ENCODE data around the gene ZNF862. TPM values are rescaled to one million over a fixed set of nuclear protein-coding genes. Genes with fewer than 3 reads are reported as not detected.

The ZNF862 gene
- total RNA-seq, 1 experiment from 2014 or later: 42.4 TPM

DNA sequence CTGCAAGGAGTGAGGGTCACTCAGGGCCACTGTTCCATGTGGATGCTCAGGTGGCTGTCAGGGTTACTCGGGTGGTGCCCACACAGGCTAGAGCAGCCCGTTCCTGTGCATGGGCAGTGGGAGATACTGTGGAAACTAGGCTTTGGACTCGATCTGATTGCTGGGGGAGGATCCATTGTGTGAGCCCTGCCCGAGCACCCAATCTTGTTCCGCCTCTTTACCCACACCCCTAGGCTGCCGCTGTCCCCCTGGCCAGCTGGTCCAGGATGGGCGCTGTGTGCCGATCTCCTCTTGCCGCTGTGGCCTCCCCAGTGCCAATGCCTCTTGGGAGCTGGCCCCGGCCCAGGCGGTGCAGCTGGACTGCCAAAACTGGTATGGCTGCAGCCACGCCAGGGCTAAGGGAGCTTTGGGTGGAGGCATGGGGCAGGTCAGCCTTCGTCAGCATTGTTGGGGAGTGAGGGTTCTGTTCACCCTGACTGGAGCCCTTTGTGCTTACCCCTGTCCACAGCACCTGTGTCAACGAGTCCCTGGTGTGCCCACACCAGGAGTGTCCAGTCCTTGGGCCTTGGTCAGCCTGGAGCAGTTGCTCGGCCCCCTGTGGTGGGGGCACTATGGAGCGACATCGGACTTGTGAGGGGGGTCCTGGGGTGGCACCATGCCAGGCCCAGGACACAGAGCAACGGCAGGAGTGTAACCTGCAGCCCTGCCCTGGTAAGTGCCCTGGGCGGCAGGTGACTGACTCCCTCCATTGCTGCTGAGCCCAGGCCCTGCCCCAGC lies 12.4 kb upstream of the ZNF862 start:
- peak in 1 of 2 experiments; percentile 48 for DNase-seq
- no peaks in the 10 kb centered on the region for H4K20me1 ChIP-seq (ENCODE audit: insufficient read depth)
- no peak overlapping the region for H2AFZ ChIP-seq
- no peaks in the 10 kb centered on the region for H3K9me3 ChIP-seq (ENCODE audit: insufficient read depth, low read depth)
- POLR2A ChIA-PET (ENCODE audit: unreplicated experiment): interaction anchor here (0.6 kb wide), 1 partner anchor 82 kb away, joined by 3 read pairs; no protein-coding TSS in a partner anchor
- no peak overlapping the region for H3K27ac ChIP-seq
- TF ChIP-seq EZH2 (IDR thresholded peaks at IDR 0.05; ENCODE audit: low read depth): no peak
- H3K4me1 ChIP-seq (replicated peaks; ENCODE audit: insufficient read depth): no peaks in the 10 kb centered on the region
- H3F3A ChIP-seq (ENCODE audit: insufficient read depth, low read depth): no peaks in the 10 kb centered on the region
- intact Hi-C loops (cut with micrococcal nuclease; ENCODE audit: unreplicated experiment): no loop called here
- no peak overlapping the region for H3K4me2 ChIP-seq
- no peaks in the 10 kb centered on the region for H3K36me3 ChIP-seq (ENCODE audit: low read depth)
- H3K27me3 ChIP-seq (ENCODE audit: insufficient read depth, low read depth): peaks cover 42% of the 10 kb centered on the region
- BruUV-seq (replicated peaks): no TSS peak
- no peak overlapping the region for H3K4me3 ChIP-seq
- CTCF ChIA-PET: no interaction called here
- H3K79me2 ChIP-seq (ENCODE audit: low read depth): no peaks in the 10 kb centered on the region
- H3K9me2 ChIP-seq (ENCODE audit: insufficient read depth): no peaks in the 10 kb centered on the region

DNA sequence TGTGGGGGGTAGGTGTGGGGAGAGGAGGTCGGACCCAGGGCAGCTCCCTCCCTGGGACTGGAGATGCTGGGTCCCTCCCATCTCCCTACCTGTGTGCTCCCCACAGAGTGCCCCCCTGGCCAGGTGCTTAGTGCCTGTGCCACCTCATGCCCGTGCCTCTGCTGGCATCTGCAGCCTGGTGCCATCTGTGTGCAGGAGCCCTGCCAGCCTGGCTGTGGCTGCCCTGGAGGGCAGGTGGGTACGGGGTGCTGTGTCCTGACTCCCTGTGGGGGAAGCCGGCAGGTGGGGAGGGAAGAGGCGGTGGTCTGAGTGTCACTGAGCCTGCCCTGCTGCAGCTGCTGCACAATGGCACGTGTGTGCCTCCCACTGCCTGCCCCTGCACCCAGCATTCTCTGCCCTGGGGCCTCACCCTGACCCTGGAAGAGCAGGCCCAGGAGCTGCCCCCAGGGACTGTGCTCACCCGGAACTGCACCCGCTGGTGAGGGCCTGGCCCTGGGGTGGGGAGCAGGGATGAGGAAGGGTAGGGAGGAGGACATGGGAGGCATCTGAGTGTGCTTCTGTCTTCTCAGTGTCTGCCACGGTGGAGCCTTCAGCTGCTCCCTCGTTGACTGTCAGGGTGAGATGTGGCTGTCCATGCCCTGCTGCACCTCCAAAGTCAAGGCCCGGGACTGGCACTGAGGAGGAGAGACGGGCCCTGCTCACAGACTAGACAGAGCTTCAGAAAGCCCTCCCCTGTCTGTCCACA lies 11.7 kb upstream of the ZNF862 start:
- BruUV-seq (replicated peaks): no TSS peak
- no peak overlapping the region for H3K4me3 ChIP-seq
- POLR2A ChIA-PET (ENCODE audit: unreplicated experiment): no interaction called here
- H3K27ac ChIP-seq: no peak overlapping the region
- TF ChIP-seq, protein P1, sequence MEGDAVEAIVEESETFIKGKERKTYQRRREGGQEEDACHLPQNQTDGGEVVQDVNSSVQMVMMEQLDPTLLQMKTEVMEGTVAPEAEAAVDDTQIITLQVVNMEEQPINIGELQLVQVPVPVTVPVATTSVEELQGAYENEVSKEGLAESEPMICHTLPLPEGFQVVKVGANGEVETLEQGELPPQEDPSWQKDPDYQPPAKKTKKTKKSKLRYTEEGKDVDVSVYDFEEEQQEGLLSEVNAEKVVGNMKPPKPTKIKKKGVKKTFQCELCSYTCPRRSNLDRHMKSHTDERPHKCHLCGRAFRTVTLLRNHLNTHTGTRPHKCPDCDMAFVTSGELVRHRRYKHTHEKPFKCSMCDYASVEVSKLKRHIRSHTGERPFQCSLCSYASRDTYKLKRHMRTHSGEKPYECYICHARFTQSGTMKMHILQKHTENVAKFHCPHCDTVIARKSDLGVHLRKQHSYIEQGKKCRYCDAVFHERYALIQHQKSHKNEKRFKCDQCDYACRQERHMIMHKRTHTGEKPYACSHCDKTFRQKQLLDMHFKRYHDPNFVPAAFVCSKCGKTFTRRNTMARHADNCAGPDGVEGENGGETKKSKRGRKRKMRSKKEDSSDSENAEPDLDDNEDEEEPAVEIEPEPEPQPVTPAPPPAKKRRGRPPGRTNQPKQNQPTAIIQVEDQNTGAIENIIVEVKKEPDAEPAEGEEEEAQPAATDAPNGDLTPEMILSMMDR (conservative IDR thresholded peaks at IDR 0.05): no peak
- no peak for TF ChIP-seq EZH2 (IDR thresholded peaks at IDR 0.05; ENCODE audit: low read depth)
- no peak overlapping the region for H2AFZ ChIP-seq
- no peak overlapping the region for H3K4me2 ChIP-seq
- no peaks in the 10 kb centered on the region for H4K20me1 ChIP-seq (ENCODE audit: insufficient read depth)
- intact Hi-C loops (cut with micrococcal nuclease; ENCODE audit: unreplicated experiment): no loop called here
- no peak for DNase-seq
- peaks cover 42% of the 10 kb centered on the region for H3K27me3 ChIP-seq (ENCODE audit: insufficient read depth, low read depth)
- no peaks in the 10 kb centered on the region for H3K79me2 ChIP-seq (ENCODE audit: low read depth)
- no peaks in the 10 kb centered on the region for H3K36me3 ChIP-seq (ENCODE audit: low read depth)
- CTCF ChIA-PET: no interaction called here
- no peaks in the 10 kb centered on the region for H3F3A ChIP-seq (ENCODE audit: insufficient read depth, low read depth)
- no peaks in the 10 kb centered on the region for H3K9me3 ChIP-seq (ENCODE audit: insufficient read depth, low read depth)
- no peaks in the 10 kb centered on the region for H3K4me1 ChIP-seq (replicated peaks; ENCODE audit: insufficient read depth)
- H3K9me2 ChIP-seq (ENCODE audit: insufficient read depth): no peaks in the 10 kb centered on the region

DNA sequence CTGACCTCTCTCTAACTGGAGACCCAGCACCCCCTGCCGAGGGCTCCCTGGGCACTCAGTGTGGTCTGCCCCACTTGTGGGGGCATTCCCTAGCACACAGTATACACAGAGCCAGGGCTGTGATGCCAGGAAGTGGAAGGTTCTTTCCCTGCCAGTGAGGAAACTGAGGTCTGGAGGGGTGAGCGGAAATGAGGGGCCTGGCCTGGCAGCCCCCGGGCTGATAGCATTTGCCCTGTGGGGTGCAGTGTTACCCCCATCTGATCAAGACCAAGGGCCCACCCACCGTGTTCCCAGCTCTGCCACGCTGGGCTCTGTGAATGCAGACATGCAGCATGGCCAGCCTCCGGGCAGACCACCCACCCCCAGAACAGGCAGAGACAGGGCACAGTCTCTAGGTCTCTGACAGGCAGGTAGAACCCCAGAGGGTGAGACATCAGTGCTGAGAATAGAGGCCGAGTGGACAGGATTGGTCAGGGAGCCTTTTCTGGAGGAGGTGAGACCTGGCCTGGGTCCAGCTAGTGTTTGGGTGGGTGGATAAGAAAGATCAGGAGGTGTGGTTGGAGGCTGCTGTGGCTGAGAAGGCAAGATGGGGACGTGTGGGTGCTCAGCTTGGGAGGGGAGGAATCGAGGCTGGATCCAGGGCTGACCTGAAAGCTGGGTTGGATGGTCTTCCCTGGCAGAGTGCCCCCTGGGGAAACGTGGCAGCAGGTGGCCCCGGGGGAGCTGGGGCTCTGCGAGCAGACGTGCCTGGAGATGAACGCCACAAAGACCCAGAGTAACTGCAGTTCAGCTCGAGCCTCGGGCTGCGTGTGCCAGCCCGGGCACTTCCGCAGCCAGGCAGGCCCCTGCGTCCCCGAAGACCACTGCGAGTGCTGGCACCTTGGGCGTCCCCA lies 10.8 kb upstream of the ZNF862 start:
- CTCF ChIA-PET: no interaction called here

More for the DNA sequence above, 10.8 kb upstream of the ZNF862 start:
- Histone ChIP-seq H3K36me3 (ENCODE audit: low read depth) (no peaks in the 10 kb centered on the region), H3F3A (ENCODE audit: insufficient read depth, low read depth) (no peaks in the 10 kb centered on the region), H3K4me2 (no peak overlapping the region), H3K4me1 (replicated peaks; ENCODE audit: insufficient read depth) (no peaks in the 10 kb centered on the region), H3K79me2 (ENCODE audit: low read depth) (no peaks in the 10 kb centered on the region), H3K9me3 (ENCODE audit: insufficient read depth, low read depth) (no peaks in the 10 kb centered on the region), H3K27ac (no peak overlapping the region), H4K20me1 (ENCODE audit: insufficient read depth) (no peaks in the 10 kb centered on the region), H2AFZ (no peak overlapping the region), H3K4me3 (no peak overlapping the region), H3K27me3 (ENCODE audit: insufficient read depth, low read depth) (peaks cover 45% of the 10 kb centered on the region), H3K9me2 (ENCODE audit: insufficient read depth) (no peaks in the 10 kb centered on the region)
- intact Hi-C loops (cut with micrococcal nuclease; ENCODE audit: unreplicated experiment): no loop called here
- DNase-seq: no peak
- POLR2A ChIA-PET (ENCODE audit: unreplicated experiment): no interaction called here
- BruUV-seq (replicated peaks): no TSS peak
- no peak for TF ChIP-seq EZH2 (IDR thresholded peaks at IDR 0.05; ENCODE audit: low read depth)
- TF ChIP-seq, protein P1 (conservative IDR thresholded peaks at IDR 0.05): no peak
